Endothelial cell (in vitro differentiated cells): ENCODE measurements around the gene RAD51. TPM values are rescaled to one million over a fixed set of nuclear protein-coding genes. Genes with fewer than 3 reads are reported as not detected.

Source experiments
- DNase-seq: peaks from one replicate; pipeline ENCODE4 v3.0.0; 2021; ENCODE audit warnings: low spot score
- H3K27ac Mint-ChIP-seq: one replicate; pipeline ENCODE4 v1.8.0; 2021; ENCODE audit warnings: mixed read lengths, inconsistent platforms; ENCODE audit not compliant: unreplicated experiment
- H3K27me3 Mint-ChIP-seq: one replicate; pipeline ENCODE4 v1.8.0; 2021; ENCODE audit warnings: mild to moderate bottlenecking, moderate library complexity, mixed read lengths, inconsistent platforms; ENCODE audit not compliant: unreplicated experiment
- H3K36me3 Mint-ChIP-seq: one replicate; pipeline ENCODE4 v1.8.0; 2021; ENCODE audit warnings: mild to moderate bottlenecking, low read depth, mixed read lengths, inconsistent platforms; ENCODE audit not compliant: unreplicated experiment
- H3K4me1 Mint-ChIP-seq: one replicate; pipeline ENCODE4 v1.8.0; 2021; ENCODE audit warnings: mild to moderate bottlenecking, mixed read lengths, inconsistent platforms; ENCODE audit not compliant: unreplicated experiment
- H3K4me3 Mint-ChIP-seq: one replicate; pipeline ENCODE4 v1.8.0; 2021; ENCODE audit warnings: mild to moderate bottlenecking, mixed read lengths, inconsistent platforms; ENCODE audit not compliant: unreplicated experiment
- H3K9me3 Mint-ChIP-seq: one replicate; pipeline ENCODE4 v1.8.0; 2021; ENCODE audit warnings: mixed read lengths, inconsistent platforms; ENCODE audit not compliant: unreplicated experiment
- total RNA-seq: library from RNA; stranded (reverse); fragmentation: NEBNext Ultra II Directional; extraction: Animal tissue kit (Norgen Biotek cat#: 25700); gene quantifications from one replicate; pipeline ENCODE4 v1.2.1, GENCODE V29; 2021; ENCODE audit not compliant: unreplicated experiment
- TF ChIP-seq, protein P1 (sequence below): fragments of 200-600 bp; sonication (generic); IDR thresholded peaks from one replicate; pipeline ENCODE4 v1.5.0; 2021; ENCODE audit warnings: antibody characterized with exemption; ENCODE audit not compliant: unreplicated experiment

RAD51 gene
- total RNA-seq, 1 donor from 2014 or later: 9.6 TPM

DNA sequence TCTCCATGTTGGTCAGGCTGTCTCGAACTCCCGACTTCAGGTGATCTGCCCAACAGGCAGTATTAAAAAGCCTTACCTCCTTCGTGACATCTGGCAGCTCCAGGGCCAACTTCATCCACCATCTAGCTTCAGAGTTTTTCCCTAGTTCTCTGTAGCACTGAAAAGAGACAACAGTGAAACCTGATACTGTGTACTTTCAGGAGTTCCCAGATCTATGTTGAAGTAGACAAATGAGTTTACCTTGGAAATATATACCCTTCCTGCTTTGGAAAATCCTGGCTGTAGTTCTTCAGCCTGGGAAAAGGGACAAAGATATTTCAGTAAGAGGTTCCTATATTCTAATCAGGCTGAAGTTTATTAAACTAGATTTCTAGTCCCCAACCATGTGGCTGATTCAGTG lies 42.1 kb downstream of the RAD51 start:
- no peak overlapping the region for H3K27ac Mint-ChIP-seq
- H3K27me3 Mint-ChIP-seq: no peaks in the 10 kb centered on the region
- TF ChIP-seq, protein P1, sequence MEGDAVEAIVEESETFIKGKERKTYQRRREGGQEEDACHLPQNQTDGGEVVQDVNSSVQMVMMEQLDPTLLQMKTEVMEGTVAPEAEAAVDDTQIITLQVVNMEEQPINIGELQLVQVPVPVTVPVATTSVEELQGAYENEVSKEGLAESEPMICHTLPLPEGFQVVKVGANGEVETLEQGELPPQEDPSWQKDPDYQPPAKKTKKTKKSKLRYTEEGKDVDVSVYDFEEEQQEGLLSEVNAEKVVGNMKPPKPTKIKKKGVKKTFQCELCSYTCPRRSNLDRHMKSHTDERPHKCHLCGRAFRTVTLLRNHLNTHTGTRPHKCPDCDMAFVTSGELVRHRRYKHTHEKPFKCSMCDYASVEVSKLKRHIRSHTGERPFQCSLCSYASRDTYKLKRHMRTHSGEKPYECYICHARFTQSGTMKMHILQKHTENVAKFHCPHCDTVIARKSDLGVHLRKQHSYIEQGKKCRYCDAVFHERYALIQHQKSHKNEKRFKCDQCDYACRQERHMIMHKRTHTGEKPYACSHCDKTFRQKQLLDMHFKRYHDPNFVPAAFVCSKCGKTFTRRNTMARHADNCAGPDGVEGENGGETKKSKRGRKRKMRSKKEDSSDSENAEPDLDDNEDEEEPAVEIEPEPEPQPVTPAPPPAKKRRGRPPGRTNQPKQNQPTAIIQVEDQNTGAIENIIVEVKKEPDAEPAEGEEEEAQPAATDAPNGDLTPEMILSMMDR: no peak
- H3K4me1 Mint-ChIP-seq: peaks cover 11% of the 10 kb centered on the region
- peaks cover 11% of the 10 kb centered on the region for H3K36me3 Mint-ChIP-seq
- no peak for DNase-seq
- no peak overlapping the region for H3K4me3 Mint-ChIP-seq
- no peaks in the 10 kb centered on the region for H3K9me3 Mint-ChIP-seq

DNA sequence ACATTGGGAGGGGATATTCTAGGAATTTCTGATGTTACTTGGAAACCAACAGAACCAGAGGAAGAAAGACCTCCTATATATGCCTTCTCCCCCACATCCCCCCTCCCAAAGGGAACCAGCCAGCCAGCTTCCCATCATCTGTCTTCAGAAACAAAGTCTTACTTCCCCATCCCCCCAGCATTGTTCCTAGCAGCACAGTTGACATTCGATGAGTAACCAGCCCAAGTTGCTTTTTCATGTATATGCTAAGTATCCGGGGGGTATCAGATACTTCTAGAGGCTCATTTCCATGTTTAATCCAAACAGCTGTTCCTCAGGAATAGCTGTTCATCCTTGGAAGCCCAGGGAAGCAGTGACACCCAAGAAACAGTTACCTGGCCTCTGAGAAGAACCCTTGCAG lies 44.1 kb downstream of the RAD51 start:
- Mint-ChIP-seq H3K9me3 (no peaks in the 10 kb centered on the region), H3K4me3 (no peak overlapping the region), H3K4me1 (peaks cover 11% of the 10 kb centered on the region), H3K27me3 (no peaks in the 10 kb centered on the region), H3K36me3 (peaks cover 18% of the 10 kb centered on the region), H3K27ac (no peak overlapping the region)
- TF ChIP-seq, protein P1: no peak
- no peak for DNase-seq

DNA sequence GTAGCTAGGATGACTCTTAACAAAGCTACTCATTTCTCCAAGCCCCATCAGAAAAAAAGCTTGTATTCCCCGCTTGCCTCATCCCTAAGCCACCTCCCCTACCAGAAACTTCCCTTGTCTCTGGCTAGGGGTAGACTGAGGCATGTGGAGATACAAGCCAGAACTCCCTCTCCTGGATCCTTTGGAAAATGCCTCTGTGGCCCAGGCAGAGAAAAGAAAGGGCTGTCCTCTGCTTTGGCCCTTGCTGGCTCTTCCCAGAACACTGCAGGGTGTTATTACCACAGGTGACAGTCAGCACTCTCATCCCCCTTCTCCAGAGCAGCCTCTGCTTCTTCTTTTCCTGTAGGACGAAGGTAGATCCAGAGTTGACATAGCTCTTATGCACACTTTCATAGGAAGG lies 44.9 kb downstream of the RAD51 start:
- Mint-ChIP-seq H3K4me1 (peaks cover 11% of the 10 kb centered on the region), H3K36me3 (peaks cover 18% of the 10 kb centered on the region), H3K27ac (no peak overlapping the region), H3K9me3 (no peaks in the 10 kb centered on the region), H3K4me3 (no peak overlapping the region), H3K27me3 (no peaks in the 10 kb centered on the region)
- TF ChIP-seq, protein P1: no peak
- DNase-seq: no peak

DNA sequence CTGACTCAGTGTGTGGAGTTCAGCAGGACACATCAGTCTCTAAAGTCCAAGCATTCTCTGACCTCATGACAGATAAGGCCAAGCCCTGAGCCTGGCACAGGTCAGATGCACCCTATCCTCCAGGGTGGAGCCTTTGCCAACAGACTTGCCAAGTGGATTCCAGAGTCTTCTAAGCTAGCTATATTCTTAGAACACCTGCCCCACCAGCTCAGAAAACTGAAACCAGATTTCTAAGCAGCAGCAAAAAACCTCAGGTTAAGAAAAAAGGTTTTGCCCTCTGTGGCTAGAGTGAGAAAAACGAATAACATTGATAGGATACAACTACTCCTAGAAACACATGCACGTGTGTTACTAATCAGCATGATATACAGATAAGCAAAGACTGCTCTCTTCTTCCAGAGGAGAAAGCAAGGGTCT lies 48.5 kb downstream of the RAD51 start:
- Mint-ChIP-seq H3K4me1 (peaks cover 6% of the 10 kb centered on the region), H3K27ac (no peak overlapping the region), H3K27me3 (peaks cover 3% of the 10 kb centered on the region), H3K36me3 (peaks cover 29% of the 10 kb centered on the region), H3K9me3 (no peaks in the 10 kb centered on the region), H3K4me3 (no peak overlapping the region)
- no peak for DNase-seq
- TF ChIP-seq, protein P1: no peak

DNA sequence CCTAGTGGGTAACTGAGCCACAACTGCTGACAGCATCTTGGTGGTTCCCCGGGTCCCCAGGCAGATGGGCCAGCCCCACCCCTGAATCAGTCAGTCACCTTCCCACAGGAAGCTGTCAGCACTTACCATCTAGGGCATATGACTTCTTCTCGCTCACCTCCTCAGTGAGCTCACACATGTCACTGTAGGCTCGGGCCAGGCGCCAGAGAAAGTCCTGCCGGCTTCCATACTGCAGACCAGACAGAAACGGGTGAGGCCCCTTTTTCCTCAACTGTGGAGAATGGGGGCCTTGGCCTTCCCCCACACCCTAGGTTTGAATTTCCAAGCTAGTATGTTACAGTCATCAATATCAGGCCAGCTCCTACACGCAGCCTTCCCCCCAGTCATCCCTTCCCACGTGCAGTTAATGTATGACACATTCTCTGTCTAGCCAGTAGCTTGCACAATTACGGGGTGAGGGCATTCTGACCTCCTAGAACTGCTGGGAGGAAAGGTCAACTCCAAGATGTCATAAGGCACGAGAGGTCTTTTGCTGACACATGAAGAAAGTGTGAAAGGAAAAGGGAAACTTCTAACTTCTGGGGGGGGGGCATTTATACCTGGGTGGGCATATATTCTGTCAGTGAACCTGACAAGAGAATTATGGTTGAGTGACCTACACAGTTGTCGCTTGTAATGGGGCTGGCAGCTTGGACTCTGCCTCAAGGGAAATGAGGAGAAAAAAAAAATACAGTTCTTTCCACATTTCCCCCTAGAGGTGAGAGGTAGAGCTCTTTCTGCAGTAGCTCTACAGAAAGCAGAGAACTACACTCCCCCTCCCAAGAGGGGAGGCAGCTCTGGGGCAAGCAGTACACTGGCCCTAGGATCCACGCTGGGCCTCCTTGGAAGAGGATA lies 49.2 kb downstream of the RAD51 start:
- no peak overlapping the region for H3K4me3 Mint-ChIP-seq
- no peak for DNase-seq
- H3K27ac Mint-ChIP-seq: no peak overlapping the region

More for the DNA sequence above, 49.2 kb downstream of the RAD51 start:
- no peaks in the 10 kb centered on the region for H3K9me3 Mint-ChIP-seq
- TF ChIP-seq, protein P1: no peak
- H3K27me3 Mint-ChIP-seq: peaks cover 3% of the 10 kb centered on the region
- peaks cover 23% of the 10 kb centered on the region for H3K36me3 Mint-ChIP-seq
- peaks cover 5% of the 10 kb centered on the region for H3K4me1 Mint-ChIP-seq
